Stimulated activated CD4-positive, alpha-beta T cell treated with anti-CD3 and anti-CD28 coated beads, Interleukin-1b, Interleukin-23, amount 100 ng/mL, for 24 hours (primary cell): ENCODE results near the gene LHB.
"Not testable (repeated sequence)": the region's sequence is repeated elsewhere in the genome, so short reads cannot be mapped to it uniquely, and the experiment has no call there.

Source experiments
- DNase-seq, 4 experiments: peaks; one replicate each; pipeline ENCODE4 v3.0.0-alpha.2; 2020; ENCODE audit warnings: low read depth in 4 of 4, low spot score in 1 of 4

LHB gene

GRCh38 chr19:49038557-49039276, 21.8 kb upstream of the LHB start:
- not testable (repeated sequence) for DNase-seq

- DNase-seq: not testable (repeated sequence)
These were observed 21.2 kb upstream of the LHB start for GRCh38 chr19:49038111-49038510.

- peak in 1 of 4 experiments; percentile 35 for DNase-seq
These were observed 19.9 kb upstream of the LHB start, which contains the start of gene CGB1 for GRCh38 chr19:49036815-49037214. Gene CGB1 (minus strand): TSS chr19:49036895. CDS start chr19:49036711, 184 bp downstream.

GRCh38 chr19:49031642-49032301, 14.9 kb upstream of the LHB start, which contains the start of gene CGB2:
Gene CGB2 (plus strand): TSS chr19:49031890. CDS start chr19:49032096, 206 bp downstream.
- peak in 3 of 4 experiments; percentile 42 to 65 (median 57) for DNase-seq

GRCh38 chr19:49030323-49030722, 13.4 kb upstream of the LHB start:
- not testable (repeated sequence) for DNase-seq

GRCh38 chr19:49029749-49030148, 12.9 kb upstream of the LHB start:
- DNase-seq: not testable (repeated sequence)

GRCh38 chr19:49028686-49029085, 11.8 kb upstream of the LHB start:
- not testable (repeated sequence) for DNase-seq

GRCh38 chr19:49025599-49025998, 8.7 kb upstream of the LHB start:
- not testable (repeated sequence) for DNase-seq

GRCh38 chr19:49025088-49025487, 8.2 kb upstream of the LHB start:
- not testable (repeated sequence) for DNase-seq

- DNase-seq: not testable (repeated sequence)
These were observed 7.3 kb upstream of the LHB start, which contains the start of gene CGB3 for GRCh38 chr19:49024233-49024632. Gene CGB3 (minus strand): TSS chr19:49024333. CDS start chr19:49023971, 362 bp downstream.

GRCh38 chr19:49022116-49022515, 5.2 kb upstream of the LHB start:
- DNase-seq: no peak

- DNase-seq: no peak
These were observed 4.3 kb upstream of the LHB start for GRCh38 chr19:49020931-49021895.

GRCh38 chr19:49020342-49020741, 3.5 kb upstream of the LHB start:
- no peak for DNase-seq

GRCh38 chr19:49019242-49019932, 2.5 kb upstream of the LHB start:
- DNase-seq: peak; percentile 24 to 58 (median 46)

- not testable (repeated sequence) for DNase-seq
These were observed 1.7 kb upstream of the LHB start for GRCh38 chr19:49018388-49019241.

GRCh38 chr19:49017666-49018351, 918 bp upstream of the LHB start:
- peak in 2 of 4 experiments; percentile 33 to 46 for DNase-seq

GRCh38 chr19:49016067-49016839, 638 bp downstream of the LHB start:
- no peak for DNase-seq

- no peak for DNase-seq
These were observed 2.0 kb downstream of the LHB start for GRCh38 chr19:49014870-49015255.
